HPDE6-E6E7 (cell line): ENCODE data around the gene SSU72.
"Not testable (repeated sequence)": the region's sequence is repeated elsewhere in the genome, so short reads cannot be mapped to it uniquely, and the experiment has no call there.

ENCODE experiments used
- DNase-seq: peaks from one replicate; pipeline ENCODE4 v3.0.0; 2011; ENCODE audit warnings: missing footprints; ENCODE audit errors: extremely low spot score

SSU72 gene

GRCh38 chr1:1527092-1527816, 47.4 kb downstream of the SSU72 start:
- no peak for DNase-seq

GRCh38 chr1:1526476-1526875, 48.2 kb downstream of the SSU72 start:
- DNase-seq, result not testable (repeated sequence)

- not testable (repeated sequence) for DNase-seq
Observed at GRCh38 chr1:1524750-1525383, 49.8 kb downstream of the SSU72 start.

GRCh38 chr1:1523651-1524050, 51.0 kb downstream of the SSU72 start:
- DNase-seq, result not testable (repeated sequence)

- not testable (repeated sequence) for DNase-seq
Observed at GRCh38 chr1:1523226-1523625, 51.4 kb downstream of the SSU72 start.

- DNase-seq, result not testable (repeated sequence)
Observed at GRCh38 chr1:1522536-1522935, 52.1 kb downstream of the SSU72 start.

GRCh38 chr1:1521331-1521730, 53.3 kb downstream of the SSU72 start:
- DNase-seq, result no peak

- DNase-seq, result not testable (repeated sequence)
Observed at GRCh38 chr1:1519805-1520505, 54.7 kb downstream of the SSU72 start.

- not testable (repeated sequence) for DNase-seq
Observed at GRCh38 chr1:1518621-1519007, 56.0 kb downstream of the SSU72 start.

GRCh38 chr1:1517973-1518620, 56.6 kb downstream of the SSU72 start:
- DNase-seq, result no peak

GRCh38 chr1:1516923-1517322, 57.7 kb downstream of the SSU72 start:
- DNase-seq, result not testable (repeated sequence)

GRCh38 chr1:1514376-1514775, 60.3 kb downstream of the SSU72 start:
- DNase-seq, result not testable (repeated sequence)

GRCh38 chr1:1513675-1514074, 61.0 kb downstream of the SSU72 start:
- DNase-seq, result not testable (repeated sequence)

- DNase-seq, result not testable (repeated sequence)
Observed at GRCh38 chr1:1512425-1512824, 62.2 kb downstream of the SSU72 start.

- peak; percentile 95 for DNase-seq
Observed at GRCh38 chr1:1511533-1512285, 63.0 kb downstream of the SSU72 start, which contains the start of gene ATAD3A. Gene ATAD3A, plus strand, starts transcription at chr1:1512162. Its CDS starts 107 bp downstream, at chr1:1512269.

- no peak for DNase-seq
Observed at GRCh38 chr1:1510912-1511532, 63.6 kb downstream of the SSU72 start.

GRCh38 chr1:1509465-1509850, 65.2 kb downstream of the SSU72 start:
- DNase-seq, result not testable (repeated sequence)

- not testable (repeated sequence) for DNase-seq
Observed at GRCh38 chr1:1508775-1509464, 65.7 kb downstream of the SSU72 start.

- no peak for DNase-seq
Observed at GRCh38 chr1:1507305-1507704, 67.4 kb downstream of the SSU72 start.

GRCh38 chr1:1505801-1506200, 68.9 kb downstream of the SSU72 start:
- DNase-seq, result not testable (repeated sequence)
